ENCODE results near the gene SH3RF1. TPM values are rescaled to one million over a fixed set of nuclear protein-coding genes. Genes with fewer than 3 reads are reported as not detected.

SH3RF1 gene
- polyA plus RNA-seq, 4 donors = 31.1 to 33.4 (median 32.4) TPM

GRCh38 chr4:169089004-169089403, 181.8 kb downstream of the SH3RF1 start:
- DNase-seq (ENCODE audit: low read depth in 4 of 4, low spot score in 3 of 4) = no peak

GRCh38 chr4:169084954-169085353, 185.8 kb downstream of the SH3RF1 start:
- no peak for DNase-seq (ENCODE audit: low read depth in 4 of 4, low spot score in 3 of 4)

- DNase-seq (ENCODE audit: low read depth in 4 of 4, low spot score in 3 of 4) = no peak
These were observed 189.8 kb downstream of the SH3RF1 start for GRCh38 chr4:169080981-169081380.

DNA sequence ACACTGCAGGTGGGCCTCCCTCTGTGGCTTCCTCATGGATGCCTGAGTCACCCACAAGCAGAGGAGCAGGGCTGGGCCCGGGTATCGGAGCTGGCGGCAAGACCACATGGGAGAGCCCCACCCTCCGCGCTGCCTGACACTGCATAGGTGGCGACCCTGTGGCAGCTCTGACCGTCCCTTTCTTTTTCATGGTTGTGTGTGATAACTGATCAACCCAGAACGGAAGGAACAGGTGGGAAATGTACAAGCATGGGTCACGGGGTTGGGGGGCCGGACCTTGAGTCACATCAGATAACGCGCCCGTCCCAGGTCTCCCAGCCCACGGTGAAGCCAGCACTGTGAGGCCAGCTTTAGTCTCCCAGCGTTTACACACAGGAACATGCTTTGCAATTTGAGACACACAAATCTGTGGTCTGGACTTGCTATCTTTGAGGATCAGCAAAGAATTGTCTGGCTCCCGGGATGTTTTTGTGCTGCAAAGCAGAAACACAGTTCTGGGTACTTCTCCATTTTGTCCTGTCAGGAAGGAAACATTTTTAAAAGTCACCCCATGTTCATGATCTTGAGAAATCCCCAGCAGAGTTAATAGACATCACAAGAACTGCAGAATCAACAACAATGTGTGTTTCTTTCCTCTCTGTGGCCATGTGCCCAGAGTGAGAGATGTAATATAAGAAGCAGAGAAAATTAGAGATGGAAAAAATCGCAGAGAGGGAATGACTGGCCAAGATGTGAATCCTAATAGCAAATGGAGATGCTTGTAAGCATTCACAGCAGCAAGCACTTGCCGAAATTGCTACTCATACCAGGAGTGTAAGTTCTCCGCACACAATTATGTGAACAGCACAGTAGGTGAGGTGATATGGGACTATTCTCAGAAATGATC, 190.6 kb downstream of the SH3RF1 start:
- no peak for DNase-seq (ENCODE audit: low read depth in 4 of 4, low spot score in 3 of 4)

- no peak for DNase-seq (ENCODE audit: low read depth in 4 of 4, low spot score in 3 of 4)
These were observed 196.6 kb downstream of the SH3RF1 start for GRCh38 chr4:169074117-169074516.

GRCh38 chr4:169071747-169072146, 199.0 kb downstream of the SH3RF1 start:
- DNase-seq (ENCODE audit: low read depth in 4 of 4, low spot score in 3 of 4) = no peak

GRCh38 chr4:169070895-169071218, 199.9 kb downstream of the SH3RF1 start:
- DNase-seq (ENCODE audit: low read depth in 4 of 4, low spot score in 3 of 4) = no peak

- no peak for DNase-seq (ENCODE audit: low read depth in 4 of 4, low spot score in 3 of 4)
These were observed 200.5 kb downstream of the SH3RF1 start for GRCh38 chr4:169070071-169070894.

GRCh38 chr4:169068423-169068822, 202.3 kb downstream of the SH3RF1 start:
- no peak for DNase-seq (ENCODE audit: low read depth in 4 of 4, low spot score in 3 of 4)

GRCh38 chr4:169066934-169067333, 203.8 kb downstream of the SH3RF1 start:
- no peak for DNase-seq (ENCODE audit: low read depth in 4 of 4, low spot score in 3 of 4)

DNA sequence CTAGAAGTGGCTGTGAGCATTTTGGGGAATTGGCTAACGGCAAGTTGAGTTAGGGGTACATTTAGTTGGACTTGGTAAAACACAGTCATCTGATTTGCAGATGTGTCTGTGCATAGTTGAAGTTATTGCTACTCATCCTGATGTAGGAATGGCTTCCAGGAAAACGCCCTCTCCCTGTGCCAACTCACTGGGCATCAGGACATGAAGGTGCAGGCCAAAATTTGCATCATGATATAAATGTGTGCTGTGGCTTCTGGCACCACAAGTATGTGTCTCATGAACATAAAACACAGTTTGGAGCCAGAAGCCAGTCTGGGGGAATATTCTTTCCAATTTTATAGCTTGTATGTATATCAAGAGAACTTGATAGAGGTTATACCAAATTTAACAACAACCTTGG, 206.5 kb downstream of the SH3RF1 start:
- DNase-seq (ENCODE audit: low read depth in 4 of 4, low spot score in 3 of 4) = no peak

DNA sequence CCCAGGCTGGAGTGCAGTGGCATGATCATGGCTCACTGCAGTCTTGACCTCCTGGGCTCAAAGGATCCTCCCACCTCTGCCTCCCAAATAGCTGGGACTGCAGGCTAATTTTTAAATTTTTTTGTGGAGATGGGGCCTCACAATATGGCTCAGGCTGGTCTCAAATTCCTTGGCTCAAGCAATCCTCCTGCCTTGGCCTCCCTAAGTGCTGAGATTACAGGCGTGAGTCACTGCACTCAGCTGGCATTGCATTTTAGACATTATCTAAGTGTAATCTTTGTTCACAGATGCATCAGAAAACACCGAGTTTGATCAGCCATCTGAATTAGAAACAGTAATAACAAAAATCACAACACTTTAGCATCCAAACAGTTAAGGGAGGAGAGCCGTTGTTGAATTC, 207.3 kb downstream of the SH3RF1 start:
- no peak for DNase-seq (ENCODE audit: low read depth in 4 of 4, low spot score in 3 of 4)

- no peak for DNase-seq (ENCODE audit: low read depth in 4 of 4, low spot score in 3 of 4)
These were observed 207.9 kb downstream of the SH3RF1 start for GRCh38 chr4:169062897-169063244.

DNA sequence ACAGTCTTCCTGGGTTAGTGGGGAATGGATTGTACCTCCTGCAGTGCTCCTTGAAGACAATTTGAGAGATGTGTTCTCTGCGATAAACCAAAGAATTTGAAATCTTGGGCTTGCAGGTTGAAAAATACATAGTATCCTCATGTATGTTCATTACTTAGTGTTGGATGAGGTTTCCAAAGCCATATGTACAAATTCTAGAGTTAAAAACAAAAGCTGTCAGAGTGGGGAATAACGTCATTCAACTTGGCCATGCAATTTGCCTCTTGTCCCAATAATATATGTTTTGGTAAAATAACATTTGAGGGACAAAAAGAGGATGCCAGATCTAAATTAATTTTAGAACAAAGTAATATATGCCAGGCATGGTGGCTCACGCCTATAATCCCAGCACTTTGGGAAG, 209.4 kb downstream of the SH3RF1 start:
- no peak for DNase-seq (ENCODE audit: low read depth in 4 of 4, low spot score in 3 of 4)

GRCh38 chr4:169060391-169061091, 210.2 kb downstream of the SH3RF1 start:
- DNase-seq (ENCODE audit: low read depth in 4 of 4, low spot score in 3 of 4) = no peak

DNA sequence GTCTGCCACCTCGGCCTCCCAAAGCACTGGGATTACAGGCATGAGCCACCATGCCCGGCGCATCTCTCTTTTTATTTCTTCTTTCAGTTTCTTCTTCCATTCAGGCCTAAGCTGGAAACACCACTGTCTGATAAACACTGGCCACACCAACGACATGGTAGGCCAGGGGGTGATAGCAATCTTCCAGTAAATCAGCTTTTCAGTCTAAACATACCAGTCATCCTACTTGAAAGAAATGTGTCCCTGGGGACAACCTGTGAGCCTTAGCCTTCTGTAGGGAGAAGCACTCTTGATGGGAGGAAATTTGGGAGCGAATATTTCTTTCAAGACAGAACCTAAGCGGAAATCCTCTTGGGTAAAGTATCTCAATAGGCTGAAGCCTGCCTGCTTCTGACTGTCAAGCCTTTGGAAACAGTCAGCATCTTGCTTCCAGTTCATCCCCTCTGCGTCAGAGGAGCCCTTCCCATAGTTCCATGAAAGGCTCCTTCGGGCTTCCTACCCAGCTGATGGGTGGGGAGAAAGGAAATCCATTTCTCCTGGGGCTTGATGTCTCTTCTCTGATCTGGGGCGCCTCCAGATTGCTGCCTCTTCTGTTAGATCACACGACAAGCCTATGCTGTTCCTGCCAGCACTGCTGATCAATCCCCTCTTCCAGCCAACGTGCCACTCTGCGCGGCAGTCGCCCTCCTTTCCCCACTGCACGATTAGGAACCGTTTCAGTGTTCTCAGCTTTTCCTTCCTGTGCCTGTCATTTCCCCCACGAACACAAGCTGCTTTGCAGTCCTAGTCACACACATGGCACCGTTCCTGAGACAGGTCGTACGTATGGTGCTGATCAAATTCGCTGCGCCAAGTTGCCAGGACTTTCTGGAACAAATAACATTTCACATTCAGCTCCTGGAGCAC, 211.2 kb downstream of the SH3RF1 start:
- DNase-seq (ENCODE audit: low read depth in 4 of 4, low spot score in 3 of 4) = no peak

DNA sequence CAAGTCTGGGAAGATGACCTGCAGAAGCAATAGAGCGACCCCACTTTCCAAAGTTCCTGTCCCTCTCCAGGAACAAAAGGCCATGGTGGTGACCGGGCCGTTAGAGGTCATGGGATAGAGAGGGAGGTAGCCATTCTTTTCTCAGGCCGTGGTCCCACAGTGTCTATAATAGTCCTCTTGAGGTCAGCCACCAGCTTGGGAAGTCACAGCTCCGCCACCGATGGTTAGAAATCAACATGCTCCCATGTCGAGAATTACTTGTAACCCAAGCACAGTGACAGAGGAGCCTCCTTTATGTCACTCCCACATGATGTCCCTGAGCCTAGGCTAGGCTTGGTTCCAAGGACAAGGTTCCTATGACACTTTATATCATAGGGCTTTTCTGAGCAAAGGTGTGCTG, 212.4 kb downstream of the SH3RF1 start:
- DNase-seq (ENCODE audit: low read depth in 4 of 4, low spot score in 3 of 4) = no peak

- DNase-seq (ENCODE audit: low read depth in 4 of 4, low spot score in 3 of 4) = no peak
These were observed 215.9 kb downstream of the SH3RF1 start for GRCh38 chr4:169054879-169055278.

DNA sequence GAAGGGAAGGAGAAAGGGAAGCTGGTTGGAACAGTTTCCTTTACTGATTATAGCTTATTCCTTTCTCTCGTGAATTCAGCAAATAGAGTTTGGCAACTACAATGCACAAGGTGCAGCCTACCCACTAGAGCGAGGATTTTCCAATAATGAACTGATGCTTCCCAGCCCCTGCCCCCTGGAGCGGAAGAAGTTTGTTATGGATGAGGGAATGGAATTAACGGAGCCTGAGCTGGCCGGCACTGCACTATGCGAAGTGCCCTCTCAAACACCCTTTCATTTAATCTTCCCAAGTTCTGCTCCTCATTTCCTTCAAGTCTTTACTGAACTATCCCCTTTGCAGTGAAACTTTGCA, 218.2 kb downstream of the SH3RF1 start:
- no peak for DNase-seq (ENCODE audit: low read depth in 4 of 4, low spot score in 3 of 4)
